ENCODE data around the gene MAMDC4.

MAMDC4 gene

GRCh38 chr9:136852664-136853595 is 784 bp downstream of the MAMDC4 start:
- TF ChIP-seq, protein P1, sequence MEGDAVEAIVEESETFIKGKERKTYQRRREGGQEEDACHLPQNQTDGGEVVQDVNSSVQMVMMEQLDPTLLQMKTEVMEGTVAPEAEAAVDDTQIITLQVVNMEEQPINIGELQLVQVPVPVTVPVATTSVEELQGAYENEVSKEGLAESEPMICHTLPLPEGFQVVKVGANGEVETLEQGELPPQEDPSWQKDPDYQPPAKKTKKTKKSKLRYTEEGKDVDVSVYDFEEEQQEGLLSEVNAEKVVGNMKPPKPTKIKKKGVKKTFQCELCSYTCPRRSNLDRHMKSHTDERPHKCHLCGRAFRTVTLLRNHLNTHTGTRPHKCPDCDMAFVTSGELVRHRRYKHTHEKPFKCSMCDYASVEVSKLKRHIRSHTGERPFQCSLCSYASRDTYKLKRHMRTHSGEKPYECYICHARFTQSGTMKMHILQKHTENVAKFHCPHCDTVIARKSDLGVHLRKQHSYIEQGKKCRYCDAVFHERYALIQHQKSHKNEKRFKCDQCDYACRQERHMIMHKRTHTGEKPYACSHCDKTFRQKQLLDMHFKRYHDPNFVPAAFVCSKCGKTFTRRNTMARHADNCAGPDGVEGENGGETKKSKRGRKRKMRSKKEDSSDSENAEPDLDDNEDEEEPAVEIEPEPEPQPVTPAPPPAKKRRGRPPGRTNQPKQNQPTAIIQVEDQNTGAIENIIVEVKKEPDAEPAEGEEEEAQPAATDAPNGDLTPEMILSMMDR (IDR thresholded peaks at IDR 0.05): no peak

- TF ChIP-seq, protein P1 (IDR thresholded peaks at IDR 0.05): no peak
Observed at GRCh38 chr9:136853596-136854112, 1.5 kb downstream of the MAMDC4 start.

DNA sequence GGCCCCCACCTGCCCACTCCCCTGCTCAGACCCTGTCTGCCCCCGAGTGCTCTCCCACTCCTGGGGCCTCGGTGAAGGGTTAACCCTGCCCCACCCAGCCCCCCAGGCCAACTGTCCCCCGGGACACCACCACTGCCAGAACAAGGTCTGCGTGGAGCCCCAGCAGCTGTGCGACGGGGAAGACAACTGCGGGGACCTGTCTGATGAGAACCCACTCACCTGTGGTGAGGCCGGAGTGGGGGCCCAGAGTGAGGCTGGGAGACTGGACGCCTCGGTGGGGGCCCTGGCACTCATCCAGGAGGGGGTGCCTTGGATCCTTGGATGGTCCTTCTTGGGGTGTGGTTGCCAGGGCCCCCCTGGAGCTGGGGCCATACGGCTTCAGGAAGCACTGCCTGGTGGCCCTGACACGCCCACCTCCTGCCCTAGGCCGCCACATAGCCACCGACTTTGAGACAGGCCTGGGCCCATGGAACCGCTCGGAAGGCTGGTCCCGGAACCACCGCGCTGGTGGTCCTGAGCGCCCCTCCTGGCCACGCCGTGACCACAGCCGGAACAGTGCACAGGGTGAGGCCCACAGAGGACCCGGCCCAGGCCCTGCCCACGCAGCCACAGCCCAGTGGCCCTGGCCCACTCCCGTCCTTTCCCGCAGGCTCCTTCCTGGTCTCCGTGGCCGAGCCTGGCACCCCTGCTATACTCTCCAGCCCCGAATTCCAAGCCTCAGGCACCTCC is 2.1 kb downstream of the MAMDC4 start:
- TF ChIP-seq, protein P1 (IDR thresholded peaks at IDR 0.05): no peak

DNA sequence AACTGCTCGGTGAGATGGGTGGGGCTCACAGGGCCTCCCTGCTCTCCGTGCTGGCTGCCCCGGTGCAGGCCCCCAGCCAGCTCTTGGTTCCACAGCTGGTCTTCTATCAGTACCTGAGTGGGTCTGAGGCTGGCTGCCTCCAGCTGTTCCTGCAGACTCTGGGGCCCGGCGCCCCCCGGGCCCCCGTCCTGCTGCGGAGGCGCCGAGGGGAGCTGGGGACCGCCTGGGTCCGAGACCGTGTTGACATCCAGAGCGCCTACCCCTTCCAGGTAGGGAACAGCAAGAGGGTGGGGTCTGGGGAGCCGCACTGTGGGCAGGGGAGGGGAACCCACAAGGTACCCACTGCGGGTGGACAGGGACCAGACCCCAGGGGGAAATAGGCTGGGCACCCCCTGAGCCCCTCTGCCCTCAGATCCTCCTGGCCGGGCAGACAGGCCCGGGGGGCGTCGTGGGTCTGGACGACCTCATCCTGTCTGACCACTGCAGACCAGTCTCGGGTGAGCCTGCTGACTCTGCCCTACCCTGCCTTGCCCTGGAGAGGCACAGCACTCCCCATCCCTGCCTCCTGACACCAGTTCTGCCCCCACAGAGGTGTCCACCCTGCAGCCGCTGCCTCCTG is 2.8 kb downstream of the MAMDC4 start:
- TF ChIP-seq, protein P1 (IDR thresholded peaks at IDR 0.05): no peak

DNA sequence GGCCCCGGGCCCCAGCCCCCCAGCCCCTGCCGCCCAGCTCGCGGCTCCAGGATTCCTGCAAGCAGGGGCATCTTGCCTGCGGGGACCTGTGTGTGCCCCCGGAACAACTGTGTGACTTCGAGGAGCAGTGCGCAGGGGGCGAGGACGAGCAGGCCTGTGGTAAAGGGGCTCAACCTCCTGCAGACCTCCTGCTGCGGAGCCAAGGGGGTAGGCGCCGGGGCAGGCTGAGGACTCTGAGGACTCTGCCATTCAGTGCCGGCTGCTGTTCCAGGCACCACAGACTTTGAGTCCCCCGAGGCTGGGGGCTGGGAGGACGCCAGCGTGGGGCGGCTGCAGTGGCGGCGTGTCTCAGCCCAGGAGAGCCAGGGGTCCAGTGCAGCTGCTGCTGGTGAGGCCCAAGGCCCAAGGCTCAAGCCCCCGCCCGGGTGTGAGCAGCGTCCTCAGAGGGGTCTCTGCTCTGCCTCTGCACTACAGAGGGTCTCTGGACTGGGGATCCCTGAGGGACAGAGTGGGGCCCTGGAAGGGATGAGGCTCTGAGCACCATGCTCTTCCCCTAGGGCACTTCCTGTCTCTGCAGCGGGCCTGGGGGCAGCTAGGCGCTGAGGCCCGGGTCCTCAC is 3.4 kb downstream of the MAMDC4 start:
- TF ChIP-seq, protein P1 (IDR thresholded peaks at IDR 0.05): no peak

- TF ChIP-seq, protein P1 (IDR thresholded peaks at IDR 0.05): no peak
Observed at GRCh38 chr9:136856079-136856476, 3.9 kb downstream of the MAMDC4 start.
